Measurements from ENCODE around the gene G3BP2.
"Not testable (repeated sequence)": the region's sequence is repeated elsewhere in the genome, so short reads cannot be mapped to it uniquely, and the experiment has no call there.

Gene G3BP2

DNA sequence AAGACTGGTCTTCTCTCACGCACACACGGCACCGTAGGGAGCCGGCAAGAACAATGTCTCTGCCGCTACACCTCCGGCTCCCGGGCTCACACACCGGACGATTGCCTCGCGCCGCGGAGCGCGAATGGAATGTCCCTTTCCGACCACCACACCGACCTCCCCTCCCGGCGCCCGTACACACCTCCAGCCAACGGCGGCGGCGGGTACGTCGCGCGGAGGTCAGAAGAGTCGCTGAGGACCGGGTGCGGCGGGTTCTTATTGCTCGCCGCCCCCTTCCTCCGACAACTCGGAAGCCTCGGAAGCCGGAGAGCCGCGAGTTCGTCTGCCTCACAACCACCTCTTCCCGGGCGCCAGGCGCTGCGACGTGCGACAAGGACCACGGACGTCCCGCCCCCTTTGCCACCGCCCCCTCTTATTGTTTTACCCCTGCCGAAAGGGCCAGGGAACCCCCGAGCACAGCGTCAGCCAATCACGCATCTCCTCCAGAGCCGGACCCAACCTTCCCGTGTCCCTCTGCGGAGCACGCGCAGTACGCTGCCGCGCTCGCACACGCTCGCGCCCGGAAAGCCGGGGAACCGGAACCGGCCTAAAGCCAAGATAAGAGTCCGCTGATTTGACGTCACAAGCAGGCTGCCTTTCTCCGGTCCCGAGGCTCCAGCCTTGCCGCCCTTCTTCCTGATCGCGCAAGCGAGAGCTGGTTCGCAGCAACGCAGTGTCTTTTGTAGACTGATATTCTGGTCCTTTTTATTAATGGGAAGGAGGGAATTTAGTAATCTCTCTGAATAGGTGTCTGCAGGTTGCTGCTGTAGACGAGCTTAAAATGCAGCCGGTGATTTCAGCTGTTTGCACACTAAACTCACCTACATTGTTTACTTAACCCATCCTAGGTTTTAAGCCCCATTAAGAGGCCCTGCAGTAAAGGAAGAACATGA, at the start of gene G3BP2:
G3BP2 (minus strand) TSS at position 385 of the 932 bp plus-strand sequence. CDS start 11,386 bp downstream, outside the sequence.
- peak; percentile 95 for DNase-seq (ENCODE audit: low read depth)

- no peak for DNase-seq (ENCODE audit: low read depth)
Observed at GRCh38 chr4:75722417-75722816, 49.2 kb upstream of the G3BP2 start.

- no peak for DNase-seq (ENCODE audit: low read depth)
Observed at GRCh38 chr4:75718529-75718928, 45.3 kb upstream of the G3BP2 start.

GRCh38 chr4:75717408-75717807, 44.2 kb upstream of the G3BP2 start:
- no peak for DNase-seq (ENCODE audit: low read depth)

DNA sequence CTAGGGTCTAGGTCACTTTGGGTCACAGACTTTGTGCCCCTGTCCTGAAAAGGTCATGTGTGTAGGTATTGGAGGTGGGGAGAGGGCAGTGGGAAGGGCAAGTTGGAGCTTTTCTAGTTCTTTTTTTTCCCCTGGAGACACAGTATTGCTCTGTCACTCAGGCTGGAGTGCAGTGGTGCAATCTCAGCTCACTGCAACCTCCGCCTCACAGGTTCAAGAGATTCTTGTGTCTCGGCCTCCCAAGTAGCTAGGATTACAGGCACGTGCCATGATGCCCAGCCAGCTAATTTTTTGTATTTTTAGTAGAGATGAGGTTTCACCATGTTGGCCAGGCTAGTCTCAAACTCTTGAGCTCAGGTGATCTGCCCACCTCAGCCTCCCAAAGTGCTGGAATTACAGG, 42.8 kb upstream of the G3BP2 start:
- DNase-seq (ENCODE audit: low read depth), result not testable (repeated sequence)

- no peak for DNase-seq (ENCODE audit: low read depth)
Observed at GRCh38 chr4:75715105-75715799, 42.0 kb upstream of the G3BP2 start.

DNA sequence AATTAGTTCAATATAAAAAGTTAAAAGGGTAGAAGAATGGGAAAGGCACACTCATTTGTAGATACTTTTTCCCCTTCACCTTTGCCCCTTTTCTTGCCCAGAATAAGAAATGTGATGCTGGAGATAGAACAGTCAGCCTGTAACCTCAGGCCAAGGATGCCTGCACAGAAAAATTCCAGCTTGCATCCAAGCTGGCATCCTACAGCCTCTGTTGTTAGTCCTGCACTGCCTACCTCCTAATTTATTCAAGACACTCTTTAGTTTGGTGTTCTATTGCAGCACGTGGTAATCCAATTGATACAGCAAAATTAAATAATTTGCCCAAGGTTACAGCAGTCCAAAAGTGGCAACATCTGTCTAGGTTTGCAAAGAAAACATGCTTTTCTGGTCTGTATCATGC, 41.5 kb upstream of the G3BP2 start:
- no peak for DNase-seq (ENCODE audit: low read depth)

DNA sequence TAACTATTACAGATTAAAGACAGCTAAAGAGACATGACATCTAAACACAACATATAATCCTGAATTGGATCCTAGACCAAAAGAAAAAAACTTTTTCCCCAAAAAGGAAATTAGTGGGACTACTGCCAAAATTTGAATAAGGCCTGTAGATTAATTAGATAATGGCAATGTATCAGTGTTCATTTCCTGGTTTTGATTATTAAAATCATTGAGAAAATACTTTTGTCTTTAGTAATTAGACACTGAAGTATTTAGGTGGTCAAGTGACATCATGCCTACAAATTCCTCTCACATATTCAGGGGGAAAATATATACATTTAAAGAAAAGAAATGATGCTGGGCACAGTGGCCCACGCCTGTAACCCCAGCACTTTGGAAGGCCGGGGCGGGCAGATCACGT, 40.8 kb upstream of the G3BP2 start:
- DNase-seq (ENCODE audit: low read depth), result no peak

DNA sequence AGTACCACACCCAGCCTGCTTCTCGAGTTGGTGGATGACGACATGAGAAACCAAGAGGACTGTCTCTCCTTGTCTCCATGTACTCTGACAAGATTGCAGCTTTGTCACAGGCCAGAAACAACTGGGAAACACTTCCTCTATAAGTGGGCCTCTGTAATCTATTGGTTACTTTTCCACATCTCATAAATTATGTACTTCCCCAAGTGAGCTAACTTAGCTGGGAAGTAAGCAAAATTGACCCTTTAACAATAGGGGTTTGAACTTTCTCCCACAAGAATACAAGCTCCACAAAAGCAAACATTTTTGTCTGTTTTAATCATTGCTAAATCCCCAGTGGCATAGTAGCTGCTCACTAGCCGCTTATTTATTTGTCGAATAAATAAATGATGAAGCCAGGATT, 37.0 kb upstream of the G3BP2 start:
- DNase-seq (ENCODE audit: low read depth), result no peak

- DNase-seq (ENCODE audit: low read depth), result peak; percentile 24
Observed at GRCh38 chr4:75708218-75708691, 35.0 kb upstream of the G3BP2 start.

DNA sequence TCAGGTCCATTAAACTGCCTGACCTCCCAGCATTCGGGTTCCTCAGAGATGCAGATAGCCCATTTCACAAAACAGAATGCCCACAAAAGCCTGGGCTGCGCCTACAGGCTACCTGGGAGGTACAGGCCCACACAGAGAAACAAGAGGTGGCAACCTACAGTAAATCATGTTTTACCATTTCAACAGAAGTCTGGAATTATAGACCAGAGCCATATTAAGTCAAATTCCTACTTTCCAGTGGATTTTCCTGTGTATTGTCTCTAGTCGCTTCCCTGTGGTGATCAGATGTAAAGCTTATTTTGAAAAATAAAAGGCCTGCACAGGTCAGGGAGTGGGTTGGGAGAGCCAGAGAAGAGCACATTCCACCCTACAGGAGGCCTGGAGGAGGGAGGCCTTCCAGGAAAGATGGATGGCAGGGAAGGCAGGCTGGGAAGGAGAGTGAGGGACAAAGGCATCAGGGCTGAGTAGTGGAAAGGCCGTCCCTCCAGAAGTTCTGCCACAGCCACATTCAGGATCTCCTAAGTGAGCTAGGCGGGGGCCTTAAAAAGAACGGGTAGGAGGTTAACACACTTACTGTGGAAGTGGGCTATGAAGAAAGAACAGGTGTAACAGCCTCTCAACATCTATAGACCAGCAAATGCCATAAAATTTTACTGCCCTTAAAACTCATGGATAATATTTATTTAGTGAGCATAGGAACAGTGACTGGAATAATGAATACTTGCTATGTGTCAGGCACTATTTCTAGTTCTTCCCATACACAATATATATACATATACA, 32.2 kb upstream of the G3BP2 start:
- no peak for DNase-seq (ENCODE audit: low read depth)

- DNase-seq (ENCODE audit: low read depth), result no peak
Observed at GRCh38 chr4:75702919-75703411, 29.8 kb upstream of the G3BP2 start.

DNA sequence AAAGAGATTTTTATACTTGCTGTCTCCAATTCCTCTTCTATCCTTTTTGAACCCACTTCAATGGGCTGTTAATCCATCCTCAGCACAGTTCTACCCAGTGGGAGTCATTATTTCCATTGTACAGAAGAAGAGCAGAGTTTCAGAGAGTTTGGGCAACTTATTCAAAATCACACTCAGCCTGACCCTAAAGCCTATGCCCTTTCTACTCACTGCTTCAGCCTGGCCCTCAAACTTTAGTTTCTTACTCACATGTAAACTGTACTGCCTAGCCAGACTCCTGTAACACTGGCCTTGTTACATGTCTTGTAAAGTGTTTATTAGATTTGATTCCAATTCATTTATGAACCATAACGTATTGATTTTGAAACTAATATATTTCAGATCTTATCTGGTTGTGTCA, 26.1 kb upstream of the G3BP2 start:
- no peak for DNase-seq (ENCODE audit: low read depth)

DNA sequence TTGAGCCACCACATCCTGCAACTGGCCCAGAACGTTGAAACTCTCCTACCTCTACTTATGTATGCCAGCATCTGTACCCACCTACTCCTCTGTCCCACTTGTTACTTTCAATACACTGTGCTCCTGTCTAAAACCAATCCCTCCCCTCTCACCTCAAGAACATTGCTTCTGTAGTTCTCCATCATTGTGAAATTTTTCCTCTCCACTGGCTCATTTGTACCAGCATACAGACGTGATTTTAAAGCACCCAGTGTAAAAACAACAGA, 25.7 kb upstream of the G3BP2 start:
- no peak for DNase-seq (ENCODE audit: low read depth)

DNA sequence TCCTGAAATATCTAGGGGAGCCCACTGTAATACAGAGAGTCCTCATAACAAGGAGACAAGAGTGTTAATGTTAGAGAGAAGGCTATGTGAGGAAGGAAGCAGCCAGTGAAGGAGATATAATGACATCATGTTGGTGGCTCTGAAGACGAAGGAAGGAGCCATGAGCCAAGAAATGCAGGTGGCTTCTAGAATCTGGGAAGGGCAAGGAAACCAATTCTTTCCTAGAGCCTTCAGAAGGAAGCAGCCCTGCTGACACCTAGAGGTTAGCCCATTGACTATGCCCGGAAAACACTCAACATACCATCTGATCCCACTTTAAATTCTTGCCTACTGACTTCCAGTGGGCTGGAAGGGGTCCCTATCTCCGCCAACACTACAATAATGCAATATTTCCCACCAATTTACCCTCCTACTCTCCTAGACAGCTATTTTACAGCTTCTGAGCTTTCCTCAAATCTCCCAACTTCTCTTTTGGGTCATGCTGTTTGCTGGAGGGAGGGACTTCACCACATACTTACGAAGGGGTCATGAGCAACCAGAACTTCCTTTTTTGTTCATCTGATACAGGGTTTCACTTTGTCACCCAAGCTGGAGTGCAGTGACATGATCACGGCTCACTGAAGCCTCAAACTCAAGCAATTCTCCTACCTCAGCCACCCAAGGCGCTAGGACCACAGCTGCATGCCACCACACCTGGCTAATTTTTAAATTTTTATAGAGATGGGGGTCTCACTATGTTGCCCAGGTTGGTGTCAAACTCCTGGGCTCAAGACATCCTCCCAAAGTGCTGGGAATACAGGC, 25.2 kb upstream of the G3BP2 start:
- no peak for DNase-seq (ENCODE audit: low read depth)

- DNase-seq (ENCODE audit: low read depth), result no peak
Observed at GRCh38 chr4:75696581-75696980, 23.4 kb upstream of the G3BP2 start.

DNA sequence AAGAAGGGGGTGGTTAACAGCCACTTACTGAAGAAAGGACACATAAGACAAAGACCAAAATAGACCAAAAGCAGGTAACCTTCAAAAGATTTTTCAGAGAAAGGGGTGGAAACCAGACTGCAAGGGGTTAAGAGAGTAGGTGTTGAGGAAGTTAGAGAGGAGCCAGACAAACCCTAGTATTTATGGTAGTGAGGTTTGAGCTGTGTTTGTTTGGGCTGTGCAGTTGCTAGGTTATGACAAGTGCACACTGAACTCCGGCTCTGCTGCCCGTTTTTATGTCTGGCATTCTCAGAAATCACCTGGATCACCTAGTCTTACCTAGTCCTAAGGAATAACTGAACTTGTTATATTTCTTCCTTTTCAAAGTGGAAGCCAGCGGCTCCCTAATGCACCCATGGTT, 22.9 kb upstream of the G3BP2 start:
- no peak for DNase-seq (ENCODE audit: low read depth)

DNA sequence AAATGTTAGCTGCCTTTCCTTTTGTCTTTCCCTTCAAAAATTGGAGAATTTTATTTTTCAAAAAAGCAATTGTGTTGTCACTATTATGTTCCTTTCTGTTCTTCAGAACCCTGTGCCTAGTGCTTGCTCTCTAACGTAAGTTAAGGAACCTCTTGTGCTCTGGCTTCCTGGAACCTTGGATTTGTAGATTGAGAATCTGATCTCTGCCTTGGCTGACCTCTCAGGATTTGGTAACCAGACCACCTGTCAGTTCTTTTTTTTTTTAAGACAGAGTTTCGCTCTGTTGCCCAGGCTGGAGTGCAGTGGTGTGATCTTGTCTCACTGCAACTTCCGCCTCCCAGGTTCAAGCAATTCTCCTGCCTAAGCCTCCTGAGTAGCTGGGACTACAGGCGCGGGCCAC, 18.9 kb upstream of the G3BP2 start:
- not testable (repeated sequence) for DNase-seq (ENCODE audit: low read depth)

- not testable (repeated sequence) for DNase-seq (ENCODE audit: low read depth)
Observed at GRCh38 chr4:75687125-75687524, 13.9 kb upstream of the G3BP2 start.

DNA sequence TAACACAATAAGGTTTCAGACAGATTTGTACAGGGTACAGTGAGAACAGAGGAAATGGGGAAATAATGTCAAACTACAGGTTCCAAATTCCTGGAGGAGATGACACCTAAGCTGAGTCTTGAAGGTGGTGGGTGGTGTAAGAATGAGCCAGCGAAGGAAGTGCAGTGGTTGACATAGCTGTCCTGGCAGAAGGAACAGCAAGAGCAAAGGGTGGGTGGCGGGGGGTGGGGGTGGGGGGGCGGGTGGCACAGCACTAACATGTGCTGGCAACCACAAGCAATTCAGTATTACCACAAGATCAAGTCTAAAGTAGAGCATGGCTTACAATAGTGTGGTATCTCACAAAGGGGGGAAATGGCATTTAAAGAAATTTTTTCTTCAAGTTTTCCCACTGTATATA, 13.1 kb upstream of the G3BP2 start:
- DNase-seq (ENCODE audit: low read depth), result no peak

GRCh38 chr4:75685546-75686189, 12.5 kb upstream of the G3BP2 start:
- no peak for DNase-seq (ENCODE audit: low read depth)

Measured in stimulated activated CD8-positive, alpha-beta memory T cell treated with anti-CD3 and anti-CD28 coated beads, Interleukin-12 subunit alpha, Interleukin-12 subunit beta, amount 100 ng/mL, for 4 hours (primary cell).